GM19397 (cell line): ENCODE data around the gene CDH24.
A peak's percentile ranks its signal among the peaks of the same experiment; 100 is the strongest.

Experiments used
- ATAC-seq: cut with Tn5 transposase; IDR thresholded peaks from one replicate; pipeline ENCODE4 v1.9.1; 2021; ENCODE audit warnings: mild to moderate bottlenecking, moderate library complexity; ENCODE audit not compliant: unreplicated experiment

Gene CDH24

GRCh38 chr14:23045419-23046357 is 11.6 kb downstream of the CDH24 start:
- ATAC-seq: no peak

GRCh38 chr14:23044840-23045239 is 12.5 kb downstream of the CDH24 start:
- ATAC-seq: no peak

- ATAC-seq: no peak
Measured at GRCh38 chr14:23043754-23044153, 13.6 kb downstream of the CDH24 start.

- ATAC-seq: no peak
Measured at GRCh38 chr14:23043145-23043544, 14.2 kb downstream of the CDH24 start.

- ATAC-seq: no peak
Measured at GRCh38 chr14:23042162-23042965, 15.0 kb downstream of the CDH24 start, which contains the start of gene PSMB11. Gene PSMB11, plus strand, starts transcription at chr14:23042212. Its CDS starts 14 bp downstream, at chr14:23042226.

- ATAC-seq: no peak
Measured at GRCh38 chr14:23041729-23042128, 15.6 kb downstream of the CDH24 start.

GRCh38 chr14:23040100-23040499 is 17.2 kb downstream of the CDH24 start:
- ATAC-seq: no peak

- no peak for ATAC-seq
Measured at GRCh38 chr14:23035303-23036144, 21.8 kb downstream of the CDH24 start.

- peak; percentile 93 for ATAC-seq
Measured at GRCh38 chr14:23034498-23035302, 22.6 kb downstream of the CDH24 start, which contains the start of gene PSMB5. Gene PSMB5, minus strand, starts transcription at chr14:23034900. Its CDS starts 19 bp downstream, at chr14:23034881.

- ATAC-seq: no peak
Measured at GRCh38 chr14:23033801-23034497, 23.4 kb downstream of the CDH24 start.

- ATAC-seq: no peak
Measured at GRCh38 chr14:23033251-23033727, 24.0 kb downstream of the CDH24 start.

GRCh38 chr14:23030936-23031335 is 26.4 kb downstream of the CDH24 start:
- ATAC-seq: no peak

GRCh38 chr14:23028799-23029198 is 28.5 kb downstream of the CDH24 start:
- no peak for ATAC-seq

GRCh38 chr14:23025151-23025814 is 32.0 kb downstream of the CDH24 start:
- no peak for ATAC-seq

GRCh38 chr14:23024612-23025075 is 32.7 kb downstream of the CDH24 start:
- ATAC-seq: no peak

GRCh38 chr14:23023795-23024152 is 33.5 kb downstream of the CDH24 start:
- no peak for ATAC-seq

- ATAC-seq: no peak
Measured at GRCh38 chr14:23023022-23023794, 34.1 kb downstream of the CDH24 start.
